Endothelial cell of hepatic sinusoid (primary cell): Measurements from ENCODE around the gene CD2AP.

Experiments
- in situ Hi-C: cut with HindIII; loops from 2 replicates; pipeline ENCODE4 v1.10.0; 2017; ENCODE audit warnings: low sequenced_read_pairs

CD2AP gene

DNA sequence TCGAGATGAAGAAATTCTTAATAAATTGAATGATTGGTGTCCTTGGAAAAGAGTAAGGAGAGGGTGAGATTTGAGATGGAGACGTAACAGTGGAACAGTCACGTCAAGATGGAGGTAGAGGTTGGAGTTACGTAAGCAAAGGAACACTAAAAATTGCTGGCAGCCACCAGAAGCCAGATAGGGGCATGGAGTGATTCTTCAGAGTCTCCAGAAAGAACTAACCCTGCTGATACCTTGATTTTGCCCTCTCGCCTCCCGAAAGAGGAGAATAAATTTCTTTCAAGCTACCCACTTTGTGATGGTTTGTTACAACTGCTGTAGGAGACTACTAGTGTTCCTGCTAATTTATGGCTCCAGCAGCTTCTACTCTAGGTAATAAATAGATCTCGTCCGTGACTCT lies 17.6 kb downstream of the CD2AP start:
- in situ Hi-C loops: no loop called here

- in situ Hi-C loops: no loop called here
These were observed 18.5 kb downstream of the CD2AP start for GRCh38 chr6:47495954-47496545.

DNA sequence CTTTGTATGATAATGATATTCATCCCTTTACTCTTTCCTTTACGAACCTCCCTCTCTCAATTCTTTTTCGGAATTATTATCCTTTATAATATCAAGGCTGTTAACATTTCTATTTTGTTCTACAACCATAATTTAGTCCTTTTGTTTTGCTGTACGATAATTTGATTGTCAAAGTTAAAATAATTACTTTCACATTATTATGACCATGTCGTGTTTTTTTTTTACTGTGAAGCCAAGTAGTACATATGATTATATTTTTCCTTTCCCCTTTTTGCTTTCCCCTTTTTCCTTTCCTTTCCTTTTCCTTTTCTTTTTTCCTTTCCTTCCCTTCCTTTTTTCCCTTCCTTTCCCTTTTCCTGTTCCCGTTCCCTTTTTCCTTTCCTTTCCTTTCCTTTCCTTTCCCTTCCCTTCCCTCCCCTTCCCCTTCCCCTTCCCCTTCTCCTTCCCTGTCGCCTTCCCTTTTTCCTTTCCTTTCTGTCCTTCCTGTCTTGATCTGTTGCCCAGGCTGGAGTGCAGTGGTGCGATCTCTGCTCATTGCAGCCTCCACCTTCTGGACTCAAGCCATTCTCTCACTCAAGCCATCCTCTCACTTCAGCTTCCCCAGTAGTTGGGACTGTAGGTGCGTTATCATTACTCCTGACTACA lies 19.5 kb downstream of the CD2AP start:
- in situ Hi-C loops: no loop called here

- in situ Hi-C loops: no loop called here
These were observed 25.3 kb downstream of the CD2AP start for GRCh38 chr6:47502920-47503319.

- in situ Hi-C loops: no loop called here
These were observed 32.3 kb downstream of the CD2AP start for GRCh38 chr6:47509937-47510336.

DNA sequence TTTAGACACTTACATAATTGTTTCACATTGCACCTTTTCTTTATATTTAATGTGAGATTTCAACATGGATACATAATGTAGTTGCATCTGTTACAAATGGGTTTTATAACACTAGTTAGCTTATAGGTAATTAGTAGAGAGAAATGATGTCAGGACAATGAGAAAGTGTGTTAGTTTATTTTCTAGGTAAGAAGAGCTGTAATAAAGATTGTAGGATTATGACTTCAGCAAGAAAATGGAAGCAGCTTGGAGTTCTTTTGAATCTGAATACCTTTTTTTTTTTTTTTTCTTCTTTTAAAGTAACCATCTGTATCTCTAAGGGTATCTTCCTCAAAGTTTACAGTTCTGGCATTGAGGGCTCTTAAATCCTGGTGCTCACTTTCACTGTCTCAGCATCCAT lies 35.3 kb downstream of the CD2AP start:
- in situ Hi-C loops: no loop called here

GRCh38 chr6:47519279-47519678 lies 41.7 kb downstream of the CD2AP start:
- in situ Hi-C loops: no loop called here

DNA sequence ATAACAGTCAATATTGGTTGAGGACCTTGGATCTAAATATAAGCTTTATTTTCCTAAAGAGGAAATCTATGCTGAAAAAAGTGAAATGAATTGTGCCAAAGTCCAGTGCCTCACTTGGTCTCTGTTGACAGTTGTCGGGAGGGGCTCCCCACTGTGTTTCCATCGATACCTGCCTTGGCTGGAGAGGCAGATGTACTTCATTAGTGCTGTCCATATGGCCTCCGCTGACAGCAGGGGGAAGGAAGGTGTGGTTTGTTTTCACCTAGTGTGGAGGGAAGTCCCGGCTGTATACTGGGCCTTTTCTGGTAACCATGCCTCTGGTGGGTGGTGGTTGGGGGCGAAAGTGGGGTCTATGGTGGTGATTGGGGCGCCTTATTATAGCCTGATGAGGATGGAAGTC lies 42.7 kb downstream of the CD2AP start:
- in situ Hi-C loops: no loop called here

- in situ Hi-C loops: no loop called here
These were observed 44.4 kb downstream of the CD2AP start for GRCh38 chr6:47521961-47522360.

DNA sequence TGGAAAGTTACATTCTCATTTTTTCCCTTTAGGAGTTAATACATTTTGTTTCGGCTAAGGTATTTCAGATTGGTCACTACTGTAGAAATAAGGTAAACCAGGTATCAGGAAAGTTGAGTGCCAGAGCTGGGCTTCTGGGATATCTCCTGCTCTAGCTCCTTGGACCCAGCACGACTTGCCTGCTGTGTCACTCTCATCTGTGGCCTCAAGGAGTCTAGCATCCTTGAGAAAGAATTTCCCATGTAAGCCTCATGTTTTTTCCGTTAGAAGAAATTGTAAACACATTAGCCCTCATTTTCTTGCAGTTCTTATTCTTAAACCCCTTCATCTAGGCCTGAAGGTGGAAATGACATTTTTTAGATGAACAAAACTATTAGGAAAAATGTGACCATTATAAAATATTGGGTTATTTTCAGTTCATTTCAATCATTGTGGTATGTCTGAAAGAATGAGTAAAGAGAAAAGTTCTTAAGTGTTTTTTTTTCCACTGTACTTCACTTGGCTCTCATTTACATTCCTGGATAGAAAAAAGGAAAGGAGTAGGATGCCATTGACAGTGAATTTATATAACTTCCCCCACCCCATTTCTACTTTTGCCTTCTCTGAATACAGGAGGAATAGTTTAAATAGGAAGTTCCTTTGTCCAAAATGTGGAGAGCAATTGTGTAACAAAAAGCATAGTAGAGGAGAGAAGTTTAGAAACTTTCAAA lies 46.7 kb downstream of the CD2AP start:
- in situ Hi-C loops: no loop called here

GRCh38 chr6:47525330-47526057 lies 47.9 kb downstream of the CD2AP start:
- in situ Hi-C loops: no loop called here

GRCh38 chr6:47527274-47527673 lies 49.7 kb downstream of the CD2AP start:
- in situ Hi-C loops: no loop called here

- in situ Hi-C loops: no loop called here
These were observed 52.1 kb downstream of the CD2AP start for GRCh38 chr6:47529734-47530133.

GRCh38 chr6:47532981-47533585 lies 55.5 kb downstream of the CD2AP start:
- in situ Hi-C loops: no loop called here

DNA sequence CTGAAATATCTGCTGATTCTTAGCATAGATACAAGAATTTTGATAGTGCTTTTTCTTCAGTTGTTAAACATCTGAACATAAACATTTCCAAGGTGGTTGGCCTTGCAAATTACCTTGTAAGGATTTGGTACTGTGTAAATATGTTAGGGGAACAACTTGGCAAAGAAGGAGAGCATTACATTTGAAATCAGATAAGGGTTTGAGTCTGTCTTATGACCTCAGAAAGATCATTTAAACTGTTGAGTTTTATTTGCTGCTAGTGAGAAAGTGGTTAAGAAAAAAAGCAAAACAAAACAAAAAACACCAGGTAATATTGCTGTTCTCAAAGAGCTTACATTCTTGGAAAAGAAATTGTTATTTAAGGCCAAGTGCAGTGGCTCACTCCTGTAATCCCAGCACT lies 56.5 kb downstream of the CD2AP start:
- in situ Hi-C loops: no loop called here

GRCh38 chr6:47535316-47536225 lies 58.0 kb downstream of the CD2AP start:
- in situ Hi-C loops: no loop called here

- in situ Hi-C loops: no loop called here
These were observed 59.3 kb downstream of the CD2AP start for GRCh38 chr6:47536816-47537401.

GRCh38 chr6:47545223-47545622 lies 67.6 kb downstream of the CD2AP start:
- in situ Hi-C loops: no loop called here

DNA sequence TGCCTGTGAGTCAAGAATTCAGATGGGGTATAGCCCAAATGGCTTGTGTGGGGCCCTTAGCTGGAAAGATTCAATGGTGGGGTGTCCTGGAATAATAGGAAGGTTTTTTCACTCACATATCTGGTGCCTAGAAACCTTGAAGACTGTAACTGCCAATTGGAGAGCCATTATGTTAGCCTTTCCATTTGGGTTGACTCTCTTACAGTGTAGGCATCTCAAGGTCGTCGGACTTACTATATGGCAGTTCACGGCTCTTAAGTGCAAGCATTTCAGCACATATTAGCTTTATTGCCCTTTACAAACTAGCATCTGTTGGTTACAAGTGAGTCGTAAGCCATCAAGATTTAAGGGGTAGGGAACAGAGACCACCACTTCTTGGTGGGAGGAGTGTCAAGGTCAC lies 74.1 kb downstream of the CD2AP start:
- in situ Hi-C loops: no loop called here

- in situ Hi-C loops: no loop called here
These were observed 74.7 kb downstream of the CD2AP start for GRCh38 chr6:47552319-47552718.
